Fibroblast of villous mesenchyme (primary cell): ENCODE measurements around the gene TRPM7. TPM values are rescaled to one million over a fixed set of nuclear protein-coding genes. Genes with fewer than 3 reads are reported as not detected.

Experiments used
- DNase-seq: peaks from one replicate; pipeline ENCODE4 v3.0.0-alpha.2; 2010; ENCODE audit warnings: low read depth
- H3K4me3 ChIP-seq: 2 replicates; pipeline ENCODE4 v1.5.1; 2011; ENCODE audit warnings: low read depth, mild to moderate bottlenecking, low read length
- total RNA-seq: library from RNA; depleted of rRNA; stranded (reverse); fragments of >200 nt; gene quantifications from 2 replicates; pipeline ENCODE4 v1.2.3, GENCODE V29; 2012
- TF ChIP-seq, protein P1 (sequence below): IDR thresholded peaks from 2 replicates; pipeline ENCODE4 v1.5.1; 2012; ENCODE audit warnings: low read depth, mild to moderate bottlenecking, low read length; ENCODE audit not compliant: insufficient read depth

TRPM7 gene
- total RNA-seq, 1 donor: 69.5 TPM

DNA sequence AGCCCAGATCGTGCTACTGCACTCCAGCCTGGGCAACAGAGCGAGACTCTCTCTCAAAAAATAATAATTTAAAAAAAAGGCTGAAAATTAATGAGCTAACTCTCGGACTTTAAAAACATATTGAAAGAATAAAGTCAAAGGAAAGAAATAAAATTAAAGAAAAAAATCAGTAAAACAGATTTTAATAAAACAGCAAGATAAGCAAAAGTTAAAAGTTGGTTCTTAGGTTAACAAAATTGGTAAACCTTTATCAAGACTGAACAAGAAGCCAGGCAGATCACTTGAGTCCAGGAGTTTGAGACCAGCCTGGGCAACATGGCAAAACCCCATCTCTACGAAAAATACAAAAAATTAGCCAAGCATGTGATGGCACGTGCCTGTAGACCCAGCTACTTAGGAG, 20.7 kb downstream of the TRPM7 start:
- H3K4me3 ChIP-seq: no peak overlapping the region
- no peak for DNase-seq
- TF ChIP-seq, protein P1, sequence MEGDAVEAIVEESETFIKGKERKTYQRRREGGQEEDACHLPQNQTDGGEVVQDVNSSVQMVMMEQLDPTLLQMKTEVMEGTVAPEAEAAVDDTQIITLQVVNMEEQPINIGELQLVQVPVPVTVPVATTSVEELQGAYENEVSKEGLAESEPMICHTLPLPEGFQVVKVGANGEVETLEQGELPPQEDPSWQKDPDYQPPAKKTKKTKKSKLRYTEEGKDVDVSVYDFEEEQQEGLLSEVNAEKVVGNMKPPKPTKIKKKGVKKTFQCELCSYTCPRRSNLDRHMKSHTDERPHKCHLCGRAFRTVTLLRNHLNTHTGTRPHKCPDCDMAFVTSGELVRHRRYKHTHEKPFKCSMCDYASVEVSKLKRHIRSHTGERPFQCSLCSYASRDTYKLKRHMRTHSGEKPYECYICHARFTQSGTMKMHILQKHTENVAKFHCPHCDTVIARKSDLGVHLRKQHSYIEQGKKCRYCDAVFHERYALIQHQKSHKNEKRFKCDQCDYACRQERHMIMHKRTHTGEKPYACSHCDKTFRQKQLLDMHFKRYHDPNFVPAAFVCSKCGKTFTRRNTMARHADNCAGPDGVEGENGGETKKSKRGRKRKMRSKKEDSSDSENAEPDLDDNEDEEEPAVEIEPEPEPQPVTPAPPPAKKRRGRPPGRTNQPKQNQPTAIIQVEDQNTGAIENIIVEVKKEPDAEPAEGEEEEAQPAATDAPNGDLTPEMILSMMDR: no peak

DNA sequence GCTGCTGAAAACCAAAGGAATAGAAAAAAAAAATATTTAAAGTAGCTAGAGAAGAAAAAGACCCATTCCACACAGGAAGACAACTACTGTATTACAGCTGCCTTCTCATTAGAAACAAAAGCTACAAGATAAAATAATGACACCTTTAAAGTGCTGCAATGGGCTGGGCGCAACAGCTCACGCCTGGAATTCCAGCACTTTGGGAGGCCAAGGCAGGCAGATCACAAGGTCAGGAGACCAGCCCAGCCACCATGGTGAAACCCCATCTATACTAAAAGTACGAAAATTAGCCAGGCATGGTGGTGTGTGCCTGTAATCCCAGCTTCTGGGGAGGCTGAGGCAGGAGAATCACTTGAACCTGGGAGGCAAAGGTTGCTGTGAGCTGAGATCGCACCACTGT, 31.0 kb downstream of the TRPM7 start:
- H3K4me3 ChIP-seq: no peak overlapping the region
- TF ChIP-seq, protein P1: no peak
- no peak for DNase-seq

DNA sequence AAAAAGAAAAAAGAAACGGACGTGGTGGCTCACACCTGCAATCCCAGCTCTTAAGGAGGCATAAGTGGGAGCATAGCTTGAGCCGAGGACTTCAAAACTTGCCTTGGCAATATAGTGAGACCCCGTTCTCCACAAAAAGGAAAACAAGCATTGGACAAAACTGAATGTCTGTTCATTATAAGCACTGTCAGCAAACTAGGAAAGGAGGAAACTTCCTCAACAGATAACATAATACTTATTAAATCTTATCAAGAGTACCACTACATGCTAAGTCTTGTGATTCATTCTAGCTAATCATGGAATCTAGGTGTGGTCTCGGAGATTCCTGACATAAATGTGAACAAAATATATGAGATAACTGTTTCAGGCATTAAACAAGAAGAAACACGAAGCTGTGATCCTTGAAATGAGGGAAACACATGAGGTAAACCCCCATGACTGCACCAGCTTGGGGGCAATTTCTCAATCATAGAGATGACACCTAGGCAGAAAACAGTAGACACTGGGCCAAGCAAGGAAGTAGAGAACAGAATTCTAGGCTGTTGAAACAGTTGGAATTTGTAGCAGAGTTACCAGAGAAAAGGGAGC, 33.3 kb downstream of the TRPM7 start:
- no peak for DNase-seq
- TF ChIP-seq, protein P1: no peak
- no peak overlapping the region for H3K4me3 ChIP-seq

DNA sequence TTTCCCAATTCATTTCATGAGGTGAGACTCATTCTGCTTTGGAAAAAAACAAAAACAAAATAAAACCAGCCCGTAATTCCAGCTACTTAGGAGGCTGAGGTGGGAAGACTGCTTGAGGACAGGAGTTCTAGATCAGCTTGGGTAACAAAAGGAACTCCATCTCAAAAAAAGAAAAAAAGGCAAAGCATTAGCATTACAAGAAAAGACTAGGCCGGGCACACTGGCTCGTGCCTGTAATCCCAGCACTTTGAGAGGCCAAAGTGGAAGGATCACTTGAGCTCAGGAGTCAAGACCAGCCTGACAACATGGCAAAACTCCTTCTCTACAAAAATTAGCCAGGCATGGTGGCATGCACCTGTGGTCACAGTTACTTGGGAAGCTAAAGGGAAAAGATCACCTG, 33.9 kb downstream of the TRPM7 start:
- no peak overlapping the region for H3K4me3 ChIP-seq
- no peak for DNase-seq
- TF ChIP-seq, protein P1: no peak

DNA sequence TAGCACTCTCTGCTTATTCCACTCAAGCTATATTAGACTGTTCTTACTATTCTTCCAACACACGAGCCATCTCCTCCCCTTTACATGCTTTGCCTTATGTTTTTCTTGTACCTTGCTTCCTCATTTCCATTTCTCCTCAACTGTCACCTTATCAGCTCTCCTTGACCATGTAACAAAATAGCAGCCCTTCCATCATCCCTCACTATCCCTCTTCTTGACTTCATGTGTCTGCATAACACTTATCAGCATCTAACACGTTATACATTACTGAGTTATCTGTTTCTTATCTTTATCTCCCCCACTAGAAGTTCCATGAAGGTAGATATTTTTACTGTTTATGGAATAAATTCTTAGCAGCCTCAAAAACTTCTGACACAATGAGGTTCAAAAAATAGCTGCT, 45.3 kb downstream of the TRPM7 start:
- no peak for DNase-seq
- TF ChIP-seq, protein P1: no peak
- H3K4me3 ChIP-seq: no peak overlapping the region

DNA sequence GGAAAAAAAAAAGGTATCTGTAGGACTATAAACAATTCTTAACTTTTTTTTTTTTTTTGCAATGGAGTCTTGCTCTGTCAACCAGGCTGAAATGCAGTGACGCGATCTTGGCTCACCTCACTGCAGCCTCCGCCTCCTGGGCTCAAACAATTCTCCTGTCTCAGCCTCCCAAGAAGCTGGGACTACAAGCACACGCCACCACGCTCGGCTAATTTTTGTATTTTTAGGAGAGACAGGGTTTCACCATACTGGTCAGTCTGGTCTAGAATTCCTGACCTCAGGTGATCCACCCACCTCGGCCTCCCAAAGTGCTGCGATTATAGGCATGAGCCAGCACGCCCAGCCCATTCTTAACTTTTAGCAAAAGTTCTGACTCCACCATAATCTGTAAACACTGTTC, 50.5 kb downstream of the TRPM7 start:
- DNase-seq: no peak
- TF ChIP-seq, protein P1: no peak
- no peak overlapping the region for H3K4me3 ChIP-seq

DNA sequence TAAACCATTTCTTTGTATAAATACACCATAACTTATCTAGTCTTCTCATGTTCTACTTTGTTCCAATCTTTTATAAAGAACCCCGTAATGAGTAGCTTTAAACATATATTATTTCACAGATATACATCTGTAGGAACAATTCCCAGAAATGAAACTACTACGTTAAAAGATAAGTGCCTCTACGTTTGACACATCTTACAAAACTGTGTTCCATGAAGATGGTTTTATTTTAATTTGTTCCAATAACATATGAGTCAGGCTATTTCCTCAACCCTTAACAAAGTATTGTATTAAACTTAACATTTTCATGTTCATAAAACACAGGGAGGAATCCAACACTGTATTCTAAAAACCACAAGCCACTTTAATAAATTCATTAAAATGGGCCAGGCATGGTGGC, 52.9 kb downstream of the TRPM7 start:
- no peak overlapping the region for H3K4me3 ChIP-seq
- peak; percentile 24 for DNase-seq
- TF ChIP-seq, protein P1: no peak
